IMR-90 (cell line): ENCODE measurements around the gene CHL1. TPM values are rescaled to one million over a fixed set of nuclear protein-coding genes. Genes with fewer than 3 reads are reported as not detected.
A peak's percentile ranks its signal among the peaks of the same experiment; 100 is the strongest.

Experiments used
- ATAC-seq: fragments of 200-7000 bp; cut with Tn5 transposase; 2 replicates; pipeline ENCODE4 v1.9.1; 2020; ENCODE audit warnings: low read depth, mild to moderate bottlenecking, moderate library complexity
- BruUV-seq: library from RNA; stranded (reverse); fragments of 400-500 nt; replicated peaks from 2 replicates; lab custom pipeline; 2021; lab: Mats Ljungman, UMichigan
- CTCF ChIA-PET: fragments of 300-600 bp; formaldehyde crosslinking; extraction: SDS; loops from one replicate; lab custom pipeline; 2021; ENCODE audit warnings: antibody characterized with exemption; lab: Yijun Ruan, JAX
- POLR2A ChIA-PET: fragments of 300-600 bp; sonication (Branson Sonifier 250); formaldehyde crosslinking; loops from one replicate; lab custom pipeline; 2022; ENCODE audit warnings: antibody characterized with exemption; ENCODE audit not compliant: unreplicated experiment; lab: Charles Lee
- DNase-seq: peaks from one replicate; pipeline ENCODE4 v3.0.0; 2013
- H2AFZ ChIP-seq: replicated peaks from 2 replicates; pipeline ENCODE3; 2013; ENCODE audit warnings: low read length, mild to moderate bottlenecking; ENCODE audit not compliant: poor library complexity
- H2AK5ac ChIP-seq: 2 replicates; pipeline ENCODE4 v1.6.1; 2013; ENCODE audit warnings: low read depth, low read length, inconsistent platforms
- H2AK9ac ChIP-seq: replicated peaks from 2 replicates; pipeline ENCODE3; 2013; ENCODE audit warnings: mild to moderate bottlenecking, low read depth, low read length, moderate library complexity; ENCODE audit not compliant: poor library complexity
- H2BK120ac ChIP-seq: 2 replicates; pipeline ENCODE4 v1.6.1; 2013; ENCODE audit warnings: low read depth, low read length, inconsistent platforms
- H2BK15ac ChIP-seq: 3 replicates; pipeline ENCODE4 v1.6.1; 2013; ENCODE audit warnings: low read depth, low read length, inconsistent platforms
- H2BK20ac ChIP-seq: 2 replicates; pipeline ENCODE4 v1.6.1; 2013; ENCODE audit warnings: low read depth, mild to moderate bottlenecking, inconsistent platforms, low read length, moderate library complexity
- H2BK5ac ChIP-seq: 2 replicates; pipeline ENCODE4 v1.6.1; 2013; ENCODE audit warnings: mild to moderate bottlenecking, low read depth, low read length, inconsistent platforms; ENCODE audit not compliant: poor library complexity, severe bottlenecking
- H3K14ac ChIP-seq: replicated peaks from 2 replicates; pipeline ENCODE4 v1.6.1; 2013; ENCODE audit warnings: low read depth, low read length, inconsistent platforms
- H3K18ac ChIP-seq: 2 replicates; pipeline ENCODE4 v1.6.1; 2013; ENCODE audit warnings: low read depth, low read length, control low read depth
- H3K23ac ChIP-seq: 2 replicates; pipeline ENCODE4 v1.6.1; 2013; ENCODE audit warnings: low read depth, low read length, inconsistent platforms
- H3K27ac ChIP-seq: 2 replicates; pipeline ENCODE4 v1.5.1; 2013; ENCODE audit warnings: mild to moderate bottlenecking, control low read depth, low read length; ENCODE audit not compliant: insufficient read depth
- H3K27me3 ChIP-seq: 2 replicates; pipeline ENCODE4 v1.6.1; 2013; ENCODE audit warnings: low read length; ENCODE audit not compliant: control insufficient read depth, insufficient read depth
- H3K36me3 ChIP-seq: 2 replicates; pipeline ENCODE4 v1.6.1; 2013; ENCODE audit warnings: low read length, mixed read lengths; ENCODE audit not compliant: control insufficient read depth, insufficient read depth
- H3K4ac ChIP-seq: 2 replicates; pipeline ENCODE4 v1.6.1; 2013; ENCODE audit warnings: low read depth, low read length, inconsistent platforms
- H3K4me1 ChIP-seq: 2 replicates; pipeline ENCODE4 v1.6.1; 2013; ENCODE audit warnings: low read length, mixed read lengths; ENCODE audit not compliant: control insufficient read depth, insufficient read depth
- H3K4me2 ChIP-seq: 2 replicates; pipeline ENCODE4 v1.6.1; 2013; ENCODE audit warnings: low read depth, mild to moderate bottlenecking, control low read depth, low read length, moderate library complexity
- H3K4me3 ChIP-seq: 2 replicates; pipeline ENCODE4 v1.5.1; 2013; ENCODE audit warnings: low read depth, mild to moderate bottlenecking, control low read depth, low read length, moderate library complexity; ENCODE audit not compliant: insufficient read depth
- H3K56ac ChIP-seq: 2 replicates; pipeline ENCODE4 v1.6.1; 2013; ENCODE audit warnings: low read length, inconsistent platforms; ENCODE audit not compliant: insufficient read depth; ENCODE audit errors: extremely low read depth
- H3K79me1 ChIP-seq, 2 experiments: 2 replicates each; pipeline ENCODE4 v1.6.1; 2013; ENCODE audit warnings: low read length in 2 of 2, inconsistent platforms in 1 of 2, low read depth in 1 of 2
- H3K9ac ChIP-seq: 2 replicates; pipeline ENCODE4 v1.6.1; 2013; ENCODE audit warnings: low read depth, low read length, control low read depth
- H3K9me1 ChIP-seq: 2 replicates; pipeline ENCODE4 v1.6.1; 2013; ENCODE audit warnings: low read length, inconsistent platforms; ENCODE audit not compliant: insufficient read depth
- H3K9me3 ChIP-seq: 2 replicates; pipeline ENCODE4 v1.6.1; 2013; ENCODE audit warnings: low read length; ENCODE audit not compliant: control insufficient read depth, insufficient read depth
- H4K20me1 ChIP-seq: 2 replicates; pipeline ENCODE4 v1.6.1; 2013; ENCODE audit warnings: low read length, inconsistent platforms; ENCODE audit not compliant: insufficient read depth
- H4K5ac ChIP-seq: 2 replicates; pipeline ENCODE4 v1.6.1; 2013; ENCODE audit warnings: mild to moderate bottlenecking, low read depth, low read length, control low read depth
- H4K8ac ChIP-seq, 2 experiments: 2 replicates each; pipeline ENCODE4 v1.6.1; 2013; ENCODE audit warnings: low read depth in 2 of 2, low read length in 2 of 2, control low read depth in 1 of 2, inconsistent platforms in 1 of 2
- H4K91ac ChIP-seq: 2 replicates; pipeline ENCODE4 v1.6.1; 2013; ENCODE audit warnings: low read depth, low read length, inconsistent platforms; ENCODE audit not compliant: insufficient read depth
- MAFK ChIP-seq: IDR thresholded peaks from 2 replicates; pipeline ENCODE4 v1.6.1; 2012; ENCODE audit warnings: low read depth, low read length, improper control_type of control experiment
- SMC3 ChIP-seq: fragments of 150-350 bp; IDR thresholded peaks from 2 replicates; pipeline ENCODE4 v1.6.1; 2016; ENCODE audit warnings: low read depth, mild to moderate bottlenecking, antibody characterized with exemption, low read length, moderate library complexity
- WGBS, 2 experiments: methylation state at CpG; one replicate each; pipeline versions ENCODE4 v1.1.5 to v1.1.7; 2013; ENCODE audit warnings: missing lambda C conversion rate in 2 of 2; ENCODE audit not compliant: insufficient read length in 1 of 2; ENCODE audit errors: extremely low coverage in 2 of 2; 5-methylcytosine and 5-hydroxymethylcytosine counted together
- dilution Hi-C: fragments of 300-500 bp; cut with HindIII; formaldehyde crosslinking; loops from one replicate; pipeline ENCODE4 v1.14.3; 2018; ENCODE audit warnings: low sequenced_read_pairs; ENCODE audit not compliant: unreplicated experiment
- in situ Hi-C: fragments of 300-500 bp; cut with MboI; formaldehyde crosslinking; loops from 3 replicates; pipeline ENCODE4 v1.14.3; 2019; ENCODE audit warnings: low sequenced_read_pairs, inconsistent platforms, mixed read lengths
- intact Hi-C: fragments of 100-400 bp; cut with micrococcal nuclease; formaldehyde crosslinking; loops from 2 replicates; pipeline ENCODE4 v1.10.0; 2022
- polyA plus RNA-seq, 3 experiments: library from polyadenylated mRNA; depleted of rRNA; stranded (reverse); fragments of >200 nt; gene quantifications; 2 replicates each; pipeline ENCODE4 v1.2.3, GENCODE V29; 2012; ENCODE audit warnings: low replicate concordance in 1 of 3
- total RNA-seq: library from RNA; depleted of rRNA; stranded (reverse); fragments of >200 nt; gene quantifications from 2 replicates; pipeline ENCODE4 v1.2.3, GENCODE V29; 2012

The CHL1 gene
- total and polyA plus RNA-seq, 2 of the 4 experiments (the other 2 are of a cell fraction): 0.38 to 1.6 TPM

DNA sequence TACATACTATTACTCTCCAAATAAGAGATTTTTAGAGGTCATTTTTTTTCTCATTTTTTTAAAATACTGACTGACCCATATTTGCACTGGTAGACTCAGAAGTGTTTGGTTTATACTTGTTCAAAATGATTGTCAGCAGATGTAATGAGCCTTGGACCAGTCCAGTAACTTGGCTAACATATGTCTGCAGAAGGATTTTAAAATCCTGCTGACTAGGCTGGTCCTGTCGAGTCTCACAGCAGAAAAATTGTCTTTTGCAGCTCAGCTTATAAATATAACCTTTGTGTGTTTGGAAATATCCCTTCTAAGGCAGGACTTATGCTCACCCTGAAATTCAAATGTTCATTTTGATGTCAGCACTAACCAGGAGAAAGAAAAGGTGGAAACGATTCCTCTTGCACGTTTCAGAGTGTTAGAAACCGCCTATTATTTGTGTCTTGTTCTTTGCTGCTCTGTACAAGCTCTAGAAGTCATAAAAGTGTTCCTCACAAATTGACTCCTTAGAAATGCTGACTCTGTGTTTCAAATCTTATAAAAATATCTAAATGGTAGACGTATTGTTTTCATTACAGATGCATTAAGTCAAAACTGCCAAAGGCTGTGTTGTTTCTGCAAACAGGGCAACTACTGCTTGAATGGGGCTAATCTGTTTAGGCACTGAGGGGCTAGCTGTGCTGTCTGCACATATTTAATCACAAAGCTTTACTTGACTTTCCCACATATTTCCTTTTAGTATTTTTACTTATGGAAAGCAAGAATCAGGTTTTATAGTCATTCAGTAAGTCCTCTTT, 95.3 kb downstream of the CHL1 start:
- Histone ChIP-seq H2BK5ac (no peak overlapping the region), H4K20me1 (no peaks in the 10 kb centered on the region), H3K27me3 (no peaks in the 10 kb centered on the region), H3K4me1 (no peaks in the 10 kb centered on the region), H2BK15ac (no peak overlapping the region), H3K23ac (no peak overlapping the region), H3K9ac (no peak overlapping the region), H3K14ac (no peak overlapping the region), H2AFZ (no peak overlapping the region), H4K5ac (no peak overlapping the region), H3K56ac (no peak overlapping the region), H2BK20ac (no peak overlapping the region), H3K4me2 (no peak overlapping the region), H3K36me3 (no peaks in the 10 kb centered on the region), H3K27ac (no peak overlapping the region), H3K79me1 (no peaks in the 10 kb centered on the region), H2AK5ac (no peak overlapping the region), H3K18ac (no peak overlapping the region), H4K91ac (no peak overlapping the region), H3K9me1 (no peaks in the 10 kb centered on the region), H3K4me3 (no peak overlapping the region), H3K9me3 (no peaks in the 10 kb centered on the region), H3K4ac (no peak overlapping the region), H4K8ac (no peak overlapping the region), H2AK9ac (no peak overlapping the region), H2BK120ac (no peak overlapping the region)
- dilution Hi-C loops (no loop called here), intact Hi-C loops (no loop called here), in situ Hi-C loops (no loop called here)
- CTCF ChIA-PET: no interaction called here
- ATAC-seq (no peak), DNase-seq (no peak)
- WGBS, 2 experiments: no CpG with 5 or more reads among the region's 5 CpGs
- POLR2A ChIA-PET: no interaction called here
- BruUV-seq: no TSS peak
- TF ChIP-seq SMC3 (no peak), MAFK (peak; percentile 4; the same call in 1 of the 2 replicates)
